GM18505 (cell line): ENCODE measurements around the gene TTC28.

Experiments used
- ATAC-seq: cut with Tn5 transposase; IDR thresholded peaks from one replicate; pipeline ENCODE4 v1.9.1; 2021; ENCODE audit not compliant: unreplicated experiment
- POLR2A ChIP-seq: IDR thresholded peaks from 4 replicates; pipeline ENCODE4 v1.6.1; 2011; ENCODE audit warnings: borderline replicate concordance; ENCODE audit not compliant: insufficient read depth, insufficient read length; ENCODE audit errors: extremely low read depth

Gene TTC28

DNA sequence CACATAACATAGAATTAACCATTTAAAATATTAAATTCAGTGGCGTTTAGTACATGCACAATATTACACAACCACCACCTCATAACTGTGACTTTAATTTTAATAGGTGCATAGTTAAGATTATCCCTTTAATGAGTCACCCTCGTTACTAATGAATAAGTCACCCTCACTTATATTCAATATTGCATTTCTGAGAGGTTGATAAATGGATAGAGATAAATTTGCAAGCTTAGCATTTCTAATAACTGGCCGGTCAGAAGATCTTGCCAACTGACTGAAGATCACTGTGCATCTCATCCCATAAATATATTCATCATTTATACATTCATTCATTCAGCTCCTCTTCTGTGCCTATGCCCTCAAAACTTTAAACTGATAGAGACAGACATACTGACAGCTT, 243.7 kb downstream of the TTC28 start:
- TF ChIP-seq POLR2A, result no peak
- ATAC-seq, result no peak

DNA sequence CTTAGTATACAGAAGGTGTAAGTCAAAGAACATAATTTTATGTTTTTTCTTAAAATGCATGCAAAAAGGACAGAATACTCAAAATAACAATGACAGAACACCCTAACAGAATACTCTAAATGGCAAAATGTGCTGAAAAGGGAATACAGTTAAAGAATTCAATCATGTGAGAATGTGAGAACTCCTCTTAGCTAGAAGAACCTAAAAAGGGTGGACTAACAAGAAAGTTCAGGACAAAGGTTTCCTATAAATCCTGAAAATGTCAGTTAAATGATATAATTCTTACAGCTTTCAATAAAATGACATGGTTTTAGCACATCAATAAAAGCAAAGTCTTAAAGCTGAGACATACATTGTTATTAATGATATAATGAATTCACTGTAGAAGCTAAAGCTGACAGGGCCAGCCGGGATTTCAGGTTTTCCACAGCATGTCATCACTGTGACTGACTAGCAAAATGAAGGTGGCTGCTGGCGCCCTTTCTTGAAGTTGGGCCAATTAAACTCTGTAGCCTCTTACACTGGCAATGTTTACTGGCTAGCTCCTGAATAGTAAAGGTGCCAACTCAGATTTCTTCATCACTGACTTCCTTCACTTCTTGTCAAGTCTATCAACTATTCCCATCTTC, 244.4 kb downstream of the TTC28 start:
- ATAC-seq, result no peak
- no peak for TF ChIP-seq POLR2A

DNA sequence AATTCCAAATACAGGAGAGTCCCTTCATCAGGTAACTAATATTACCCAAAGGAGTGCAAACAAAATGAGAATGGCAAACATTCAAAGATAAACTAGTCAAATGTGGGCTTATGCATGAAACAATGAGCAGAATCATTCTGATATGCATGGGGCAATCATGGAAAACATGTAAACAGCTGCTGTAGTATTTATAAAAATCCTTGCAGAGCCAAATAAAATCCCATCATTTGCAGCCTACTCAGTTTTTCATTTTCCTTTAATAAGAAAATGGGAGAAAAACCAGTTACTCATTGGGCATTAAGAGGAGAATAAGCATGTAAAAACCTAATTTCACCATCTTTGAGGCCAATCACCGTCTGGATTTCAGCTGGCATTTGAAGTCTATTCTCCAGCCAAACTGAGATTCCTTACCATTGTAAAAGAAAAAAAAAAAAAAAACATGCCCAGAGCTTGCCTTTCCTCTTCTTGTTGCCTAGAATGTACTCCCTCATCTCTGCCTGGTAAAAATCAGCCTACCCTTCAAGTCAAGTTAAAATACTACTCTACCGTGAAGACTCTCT, 249.1 kb downstream of the TTC28 start:
- no peak for ATAC-seq
- TF ChIP-seq POLR2A, result no peak

DNA sequence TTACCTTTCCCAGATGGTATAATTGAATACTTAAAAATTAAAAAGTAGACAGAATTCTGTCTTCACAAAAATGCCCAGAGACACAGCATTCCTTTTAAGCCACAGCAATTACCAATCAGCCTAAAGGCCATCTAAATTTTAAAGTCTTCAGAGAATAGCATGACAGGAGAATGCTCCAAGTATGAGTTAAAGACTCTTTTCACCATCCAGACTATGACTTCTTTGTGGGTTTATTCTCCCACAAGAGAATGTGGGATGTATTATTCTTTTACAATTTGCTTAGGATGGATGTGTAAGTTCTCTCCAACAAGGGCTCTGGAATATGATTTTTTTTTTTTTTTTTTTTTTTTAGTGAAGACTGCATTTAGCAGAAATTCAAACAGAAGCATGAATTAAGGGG, 249.9 kb downstream of the TTC28 start:
- no peak for ATAC-seq
- TF ChIP-seq POLR2A, result no peak

GRCh38 chr22:28428271-28428670, 251.4 kb downstream of the TTC28 start:
- no peak for ATAC-seq
- TF ChIP-seq POLR2A, result no peak

DNA sequence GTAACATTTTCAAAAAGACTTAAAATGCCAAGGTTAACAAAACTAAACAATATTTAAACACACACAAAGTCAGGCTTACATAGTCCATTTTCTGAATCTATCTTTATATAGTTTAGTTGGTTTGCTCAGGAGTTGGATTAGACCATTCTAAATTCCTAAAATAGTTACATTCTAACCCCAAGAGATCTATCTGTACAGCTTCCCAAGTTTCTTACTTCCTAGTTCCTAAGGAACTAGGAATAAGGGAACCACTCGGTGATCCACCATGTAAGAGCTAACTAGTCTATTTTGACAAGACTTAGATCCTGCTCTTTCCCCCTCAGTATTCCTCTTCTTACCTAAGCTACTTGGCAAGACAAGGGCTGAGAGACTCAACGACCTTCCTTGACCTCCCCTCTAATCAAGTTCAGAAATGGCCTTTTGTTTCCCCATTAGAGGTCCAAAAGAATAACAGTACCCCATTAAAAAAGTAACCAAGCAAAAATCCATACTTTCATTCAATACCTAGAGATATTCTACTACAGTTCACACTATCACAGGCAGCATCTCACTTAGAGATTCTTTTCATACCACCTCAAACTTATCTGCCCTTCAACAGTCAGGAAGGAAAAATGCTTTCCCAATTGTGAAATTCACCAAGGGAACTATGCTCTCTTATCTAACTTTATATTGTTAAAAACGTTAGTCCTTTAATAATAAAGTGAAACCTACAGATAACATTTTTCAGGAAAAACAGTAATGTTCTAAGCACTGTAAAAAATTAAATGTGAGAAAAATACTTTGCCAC, 253.1 kb downstream of the TTC28 start:
- ATAC-seq, result no peak

GRCh38 chr22:28425211-28425610, 254.4 kb downstream of the TTC28 start:
- TF ChIP-seq POLR2A, result no peak
- ATAC-seq, result no peak

More for the DNA sequence above, 253.1 kb downstream of the TTC28 start:
- no peak for TF ChIP-seq POLR2A

DNA sequence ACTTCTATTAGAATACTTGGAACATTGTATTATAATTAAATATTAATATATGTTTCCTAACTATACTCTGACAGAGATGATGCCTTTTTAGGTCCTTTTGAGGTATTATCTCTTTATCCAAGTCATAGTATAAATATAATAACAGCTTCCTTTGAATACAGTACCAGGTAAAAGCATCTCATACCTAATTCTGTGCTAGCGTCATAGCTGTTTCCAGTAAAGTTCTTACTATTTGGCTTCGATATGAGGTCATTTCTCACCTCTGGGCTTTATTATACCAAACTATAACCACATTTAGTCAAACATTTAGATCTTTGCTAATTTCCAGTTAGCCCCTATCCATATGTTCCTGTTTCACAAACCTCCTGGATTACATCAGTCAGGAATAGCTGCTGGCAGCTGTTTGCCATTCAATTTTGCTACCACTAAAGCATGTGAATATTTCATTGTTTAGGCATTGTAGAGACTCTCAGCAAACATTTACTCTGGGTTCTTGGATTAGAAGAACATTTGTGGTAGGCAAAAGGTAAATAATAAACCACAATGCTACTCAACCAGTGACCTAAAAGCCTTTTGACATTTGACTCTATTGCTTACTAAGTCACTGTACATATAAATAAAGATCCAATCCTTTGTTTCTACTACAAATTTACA, 255.1 kb downstream of the TTC28 start:
- TF ChIP-seq POLR2A, result no peak
- ATAC-seq, result no peak

DNA sequence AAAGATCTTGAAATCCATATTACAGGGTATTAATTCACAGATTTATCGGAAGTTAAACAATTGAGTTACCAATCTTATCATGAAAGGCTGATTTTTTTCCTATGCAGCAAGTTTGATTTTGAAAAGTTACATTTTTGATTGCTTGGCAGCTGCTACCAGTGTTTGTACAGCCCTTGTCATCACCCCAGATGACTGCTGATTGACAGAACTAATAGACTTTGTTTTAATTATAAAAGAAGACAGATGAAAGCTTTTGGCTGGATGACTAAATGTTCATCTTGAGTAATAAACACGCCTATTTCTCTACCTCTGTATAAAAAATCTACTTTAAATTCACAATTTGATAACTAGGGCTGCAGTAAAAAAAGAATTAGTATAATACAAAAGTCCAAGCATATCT, 259.7 kb downstream of the TTC28 start:
- TF ChIP-seq POLR2A, result no peak
- no peak for ATAC-seq

DNA sequence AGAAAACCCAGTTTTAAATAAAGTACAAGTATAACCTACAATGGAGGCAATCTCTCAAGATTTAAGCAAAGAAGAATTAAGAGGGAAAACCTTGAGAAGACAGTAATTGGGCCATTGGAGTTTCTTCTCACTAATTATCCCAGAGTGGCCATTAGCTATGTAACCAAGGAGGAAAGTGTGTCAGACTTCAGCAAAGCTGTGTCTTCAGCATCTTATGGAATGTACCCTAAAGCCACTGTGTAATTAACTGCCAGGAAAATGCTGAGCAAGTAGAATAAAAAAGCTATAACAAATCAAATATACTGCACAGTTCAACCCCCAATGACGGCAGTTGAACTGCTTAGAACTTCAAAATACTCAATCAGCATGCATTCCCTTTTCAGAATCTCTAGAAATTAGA, 261.6 kb downstream of the TTC28 start:
- no peak for TF ChIP-seq POLR2A
- ATAC-seq, result no peak

DNA sequence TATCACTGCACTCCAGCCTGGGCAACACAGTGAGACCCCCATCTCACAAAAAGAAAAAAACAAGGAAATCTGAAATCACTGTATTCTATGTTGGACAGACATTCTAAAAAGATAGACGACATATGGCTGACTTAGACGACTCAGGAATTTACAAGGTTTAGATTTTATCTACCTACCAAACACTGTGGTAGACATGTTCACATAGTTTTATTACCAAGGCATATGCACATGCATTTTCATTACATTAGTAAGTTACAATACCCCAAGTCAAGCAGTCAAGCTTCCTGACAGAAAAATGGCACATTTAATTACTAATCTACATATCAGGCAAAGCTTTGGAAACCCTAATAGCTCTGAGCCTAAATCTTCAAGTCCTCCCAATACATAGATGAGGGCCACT, 262.2 kb downstream of the TTC28 start:
- no peak for ATAC-seq
- TF ChIP-seq POLR2A, result no peak

DNA sequence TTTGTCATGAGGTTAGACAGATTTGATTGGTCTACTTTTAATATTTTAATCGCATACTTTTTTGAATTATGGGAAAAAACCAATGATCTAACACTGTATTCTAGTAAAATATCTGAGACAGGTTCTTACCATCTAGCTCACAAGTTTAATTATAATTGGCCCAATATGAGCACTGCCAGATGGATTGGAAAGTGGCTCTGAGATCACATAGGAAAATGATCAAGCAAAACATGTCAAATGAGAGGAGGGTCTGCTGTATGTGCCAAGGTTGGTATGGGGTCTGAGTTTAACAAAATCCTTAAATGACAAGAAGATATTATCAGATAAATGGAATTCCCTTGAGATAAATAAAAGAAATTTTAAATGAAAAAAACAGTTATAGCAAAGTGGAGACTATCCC, 264.7 kb downstream of the TTC28 start:
- no peak for ATAC-seq
- no peak for TF ChIP-seq POLR2A

DNA sequence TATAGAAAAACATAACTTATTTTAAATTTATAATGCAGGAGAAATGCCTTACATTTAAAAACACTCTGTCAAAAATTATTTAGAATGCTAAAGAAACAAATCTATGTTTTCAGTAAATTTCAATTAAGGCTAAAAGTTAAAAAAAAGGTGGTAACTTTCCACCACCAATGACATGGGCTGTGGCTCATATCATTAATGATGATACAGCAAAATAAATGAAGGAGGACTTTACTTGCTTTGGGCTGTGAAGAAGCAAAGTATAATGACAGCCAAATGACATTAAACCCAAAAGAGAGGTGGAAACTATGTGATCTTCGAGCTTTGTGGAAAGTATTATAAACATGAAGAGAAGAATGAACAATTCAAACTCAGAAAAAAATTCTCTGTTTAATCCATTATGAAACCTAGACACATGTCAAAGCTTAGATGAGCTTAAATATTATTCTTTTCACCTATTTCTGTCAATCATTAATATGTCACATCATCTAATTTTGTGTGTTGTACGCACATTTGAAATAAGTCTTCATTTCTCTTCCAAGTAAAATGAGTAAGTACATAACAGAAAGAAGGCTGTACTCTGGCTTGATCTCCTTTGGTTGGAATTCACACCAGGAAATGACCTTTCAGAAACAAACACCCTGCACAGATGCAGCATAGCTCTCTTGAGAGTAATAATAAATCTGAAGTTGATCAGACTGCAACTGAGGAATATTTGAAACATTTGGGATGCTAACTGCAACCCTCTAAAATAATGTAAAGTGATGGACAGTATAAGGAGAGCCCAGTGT, 265.8 kb downstream of the TTC28 start:
- no peak for ATAC-seq
- TF ChIP-seq POLR2A, result no peak
